Measurements from ENCODE around the gene CDC42EP4.

- TF ChIP-seq SMC3 (conservative IDR thresholded peaks at IDR 0.05; ENCODE audit: poor library complexity), result no peak
- TF ChIP-seq CTCF (IDR thresholded peaks at IDR 0.05; ENCODE audit: poor library complexity, severe bottlenecking), result no peak
- no peak for TF ChIP-seq EZH2 (IDR thresholded peaks at IDR 0.05; ENCODE audit: borderline replicate concordance, insufficient read depth, low read length, poor library complexity, severe bottlenecking)
- no peak for TF ChIP-seq EP300 (conservative IDR thresholded peaks at IDR 0.05; ENCODE audit: poor library complexity, severe bottlenecking)
- no peak for TF ChIP-seq REST (IDR thresholded peaks at IDR 0.05; ENCODE audit: borderline replicate concordance)
- TF ChIP-seq POLR2AphosphoS5 (IDR thresholded peaks at IDR 0.05), result no peak
Observed at GRCh38 chr17:73297934-73298861, 13.6 kb downstream of the CDC42EP4 start.

Measured in neural cell (in vitro differentiated cells).